GM12801 (cell line): Measurements from ENCODE around the gene TSPAN7.

ENCODE experiments used
- CTCF ChIP-seq: IDR thresholded peaks from one replicate; pipeline ENCODE4 v1.5.1; 2011; ENCODE audit warnings: control low read depth; ENCODE audit not compliant: insufficient read length; ENCODE audit errors: extremely low read depth

TSPAN7 gene

GRCh38 chrX:38632516-38632915 is 71.2 kb downstream of the TSPAN7 start:
- no peak for TF ChIP-seq CTCF

- no peak for TF ChIP-seq CTCF
These were observed 73.3 kb downstream of the TSPAN7 start for GRCh38 chrX:38634665-38635064.

- TF ChIP-seq CTCF, result no peak
These were observed 75.8 kb downstream of the TSPAN7 start for GRCh38 chrX:38636949-38637819.

GRCh38 chrX:38638952-38639529 is 77.7 kb downstream of the TSPAN7 start:
- TF ChIP-seq CTCF, result no peak

- no peak for TF ChIP-seq CTCF
These were observed 78.4 kb downstream of the TSPAN7 start for GRCh38 chrX:38639730-38640129.

- TF ChIP-seq CTCF, result no peak
These were observed 79.9 kb downstream of the TSPAN7 start for GRCh38 chrX:38641197-38641596.

- no peak for TF ChIP-seq CTCF
These were observed 82.6 kb downstream of the TSPAN7 start for GRCh38 chrX:38643903-38644302.
